Brain microvascular endothelial cell (primary cell): ENCODE data around the gene ARID4B.

Experiments
- DNase-seq: peaks from one replicate; pipeline ENCODE4 v3.0.0-alpha.2; 2020
- H3K27ac ChIP-seq: fragments of 250-450 bp; sonication (Bioruptor Pico); 2 replicates; pipeline ENCODE4 v1.5.1; 2020; ENCODE audit warnings: mild to moderate bottlenecking, moderate library complexity
- H3K27me3 ChIP-seq: fragments of 250-450 bp; sonication (Bioruptor Pico); replicated peaks from 2 replicates; pipeline ENCODE4 v1.5.1; 2020; ENCODE audit warnings: mild to moderate bottlenecking
- H3K36me3 ChIP-seq: fragments of 250-450 bp; sonication (Bioruptor Pico); replicated peaks from 2 replicates; pipeline ENCODE4 v1.5.1; 2020; ENCODE audit warnings: mild to moderate bottlenecking
- H3K4me3 ChIP-seq: 2 replicates; pipeline ENCODE4 v1.5.1; 2011; ENCODE audit warnings: low read depth, mild to moderate bottlenecking, control low read depth, low read length, moderate library complexity
- CTCF ChIP-seq: IDR thresholded peaks from 2 replicates; pipeline ENCODE4 v1.5.1; 2011; ENCODE audit warnings: low read depth, mild to moderate bottlenecking, moderate library complexity, low read length, control low read depth, inconsistent platforms; ENCODE audit errors: missing control alignments
- in situ Hi-C: cut with HindIII; loops from 2 replicates; pipeline ENCODE4 v1.10.0; 2017; ENCODE audit warnings: low sequenced_read_pairs, low pct_ligation_motif_present

ARID4B gene

GRCh38 chr1:235254721-235255120 lies 73.3 kb downstream of the ARID4B start:
- TF ChIP-seq CTCF: no peak
- no peaks in the 10 kb centered on the region for H3K27me3 ChIP-seq
- DNase-seq: no peak
- peaks cover 3% of the 10 kb centered on the region for H3K36me3 ChIP-seq
- no peak overlapping the region for H3K4me3 ChIP-seq
- no peak overlapping the region for H3K27ac ChIP-seq
- in situ Hi-C loops: no loop called here

- in situ Hi-C loops: no loop called here
- peak; percentile 95 for TF ChIP-seq CTCF
- peaks cover 3% of the 10 kb centered on the region for H3K36me3 ChIP-seq
- H3K4me3 ChIP-seq: no peak overlapping the region
- H3K27ac ChIP-seq: no peak overlapping the region
- DNase-seq: peak; percentile 67
- no peaks in the 10 kb centered on the region for H3K27me3 ChIP-seq
Measured at GRCh38 chr1:235253219-235253962, 74.6 kb downstream of the ARID4B start.

- no peak overlapping the region for H3K27ac ChIP-seq
- DNase-seq: no peak
- TF ChIP-seq CTCF: no peak
- in situ Hi-C loops: no loop called here
- peaks cover 3% of the 10 kb centered on the region for H3K36me3 ChIP-seq
- no peaks in the 10 kb centered on the region for H3K27me3 ChIP-seq
- no peak overlapping the region for H3K4me3 ChIP-seq
Measured at GRCh38 chr1:235250430-235250829, 77.5 kb downstream of the ARID4B start.

- H3K36me3 ChIP-seq: no peaks in the 10 kb centered on the region
- H3K27me3 ChIP-seq: no peaks in the 10 kb centered on the region
- in situ Hi-C loops: no loop called here
- no peak overlapping the region for H3K4me3 ChIP-seq
- TF ChIP-seq CTCF: no peak
- no peak overlapping the region for H3K27ac ChIP-seq
- DNase-seq: no peak
Measured at GRCh38 chr1:235246022-235246948, 81.7 kb downstream of the ARID4B start.

GRCh38 chr1:235244974-235245592 lies 82.9 kb downstream of the ARID4B start:
- Histone ChIP-seq H3K4me3 (no peak overlapping the region), H3K27ac (no peak overlapping the region), H3K27me3 (no peaks in the 10 kb centered on the region), H3K36me3 (no peaks in the 10 kb centered on the region)
- no peak for TF ChIP-seq CTCF
- in situ Hi-C loops: no loop called here
- no peak for DNase-seq
